Vagina (tissue), 2 donors: ENCODE measurements around the gene RAP1A. TPM values are rescaled to one million over a fixed set of nuclear protein-coding genes. Genes with fewer than 3 reads are reported as not detected.
A peak's percentile ranks its signal among the peaks of the same experiment; 100 is the strongest.

Source experiments
- DNase-seq, 2 donors: peaks; one replicate each; pipeline ENCODE4 v3.0.0-alpha.2; 2017; ENCODE audit errors: extremely low spot score in 2 of 2
- H3K27ac ChIP-seq: fragments of 200-600 bp; sonication (generic); one replicate; pipeline ENCODE4 v1.5.1; 2019
- H3K27me3 ChIP-seq: fragments of 200-600 bp; sonication (generic); one replicate; pipeline ENCODE4 v1.5.1; 2019
- H3K36me3 ChIP-seq, 2 donors: fragments of 200-600 bp; sonication (generic); one replicate each; pipeline ENCODE4 v1.5.1; 2017 to 2019
- H3K4me1 ChIP-seq: fragments of 200-600 bp; sonication (generic); one replicate; pipeline ENCODE4 v1.5.1; 2019
- H3K4me3 ChIP-seq, 2 donors: fragments of 200-600 bp; sonication (generic); 1 replicate in 1 of 2; 2 replicates in 1 of 2; pipeline ENCODE4 v1.5.1; 2016 to 2019
- H3K9me3 ChIP-seq: fragments of 200-600 bp; sonication (generic); one replicate; pipeline ENCODE4 v1.5.1; 2019
- CTCF ChIP-seq, 3 experiments: fragments of 450-650 bp in 2 of 3; fragments of 200-600 bp in 1 of 3; sonication (generic) in 1 of 3; IDR thresholded peaks; one replicate each; pipeline ENCODE4 v1.5.1; 2017 to 2019; ENCODE audit warnings: antibody characterized with exemption in 3 of 3, mild to moderate bottlenecking in 2 of 3, moderate library complexity in 2 of 3
- POLR2A ChIP-seq, 2 donors: fragments of 450-650 bp; IDR thresholded peaks; one replicate each; pipeline ENCODE4 v1.6.1; 2017; ENCODE audit warnings: antibody characterized with exemption in 2 of 2, mild to moderate bottlenecking in 2 of 2, moderate library complexity in 2 of 2
- POLR2AphosphoS5 ChIP-seq, 2 donors: sonication (generic); formaldehyde crosslinking; IDR thresholded peaks; one replicate each; pipeline ENCODE4 v1.9.0; 2017; ENCODE audit warnings: antibody characterized with exemption in 2 of 2, mild to moderate bottlenecking in 2 of 2, low read depth in 1 of 2; ENCODE audit not compliant: insufficient read depth in 1 of 2
- intact Hi-C: fragments of 100-400 bp; cut with DNase I; formaldehyde crosslinking; loops from one replicate; pipeline ENCODE4 v1.15.1; 2023
- total RNA-seq: library from RNA; depleted of rRNA; stranded (reverse); fragments of >200 nt; gene quantifications from one replicate; pipeline ENCODE4 v1.2.3, GENCODE V29; 2016

The RAP1A gene
- total RNA-seq, 1 donor from 2014 or later = 52.5 TPM

DNA sequence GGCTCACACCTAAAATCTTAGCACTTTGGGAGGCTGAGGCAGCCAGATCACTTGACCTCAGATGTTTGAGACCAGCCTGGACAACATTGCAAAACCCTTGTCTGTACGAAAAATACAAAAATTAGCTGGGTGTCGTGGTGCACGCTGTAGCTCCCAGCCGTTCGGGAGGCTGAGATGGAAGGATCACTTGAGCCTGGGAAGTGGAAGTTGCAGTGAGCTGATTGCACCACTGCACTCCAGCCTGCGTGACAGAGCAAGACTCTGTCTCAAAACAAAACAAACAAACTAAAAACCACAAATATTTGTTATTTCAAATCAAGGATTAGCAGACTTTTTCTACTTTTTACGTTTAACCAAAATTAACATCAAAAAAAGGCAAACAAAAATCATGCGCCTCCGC is 88.3 kb downstream of the RAP1A start:
- Histone ChIP-seq H3K9me3 (no peaks in the 10 kb centered on the region), H3K27ac (peak overlapping the region; percentile 11), H3K36me3 (peaks cover 0 to 51% of the 10 kb centered on the region in 2 donors), H3K4me3 (no peak overlapping the region), H3K27me3 (no peaks in the 10 kb centered on the region), H3K4me1 (peaks cover 19% of the 10 kb centered on the region)
- TF ChIP-seq CTCF (IDR thresholded peaks at IDR 0.05) (no peak), POLR2AphosphoS5 (IDR thresholded peaks at IDR 0.05; ENCODE audit: insufficient read depth in 1 of 2, low read depth in 1 of 2) (no peak), POLR2A (IDR thresholded peaks at IDR 0.05) (no peak)
- no peak for DNase-seq
- intact Hi-C loops = no loop called here

- DNase-seq = no peak
- H3K36me3 ChIP-seq = peaks cover 0 to 34% of the 10 kb centered on the region in 2 donors
- TF ChIP-seq POLR2A (IDR thresholded peaks at IDR 0.05) (no peak), POLR2AphosphoS5 (IDR thresholded peaks at IDR 0.05; ENCODE audit: insufficient read depth in 1 of 2, low read depth in 1 of 2) (no peak), CTCF (IDR thresholded peaks at IDR 0.05) (no peak)
- H3K4me3 ChIP-seq = no peak overlapping the region
- no peaks in the 10 kb centered on the region for H3K9me3 ChIP-seq
- no peaks in the 10 kb centered on the region for H3K27me3 ChIP-seq
- intact Hi-C loops = loop anchor here (10.0 kb wide), 1 partner anchor 55 kb away; no protein-coding TSS in a partner anchor
- no peak overlapping the region for H3K27ac ChIP-seq
- peaks cover 16% of the 10 kb centered on the region for H3K4me1 ChIP-seq
These were observed 90.4 kb downstream of the RAP1A start for GRCh38 chr1:111709986-111710385.

- intact Hi-C loops = loop anchor here (2.0 to 10.0 kb wide), 2 partner anchors 24 to 48 kb away; no protein-coding TSS in a partner anchor
- no peak for DNase-seq
- H3K9me3 ChIP-seq = no peaks in the 10 kb centered on the region
- H3K27ac ChIP-seq = no peak overlapping the region
- H3K4me3 ChIP-seq = no peak overlapping the region
- peaks cover 0 to 2% of the 10 kb centered on the region in 2 donors for H3K36me3 ChIP-seq
- TF ChIP-seq POLR2A (IDR thresholded peaks at IDR 0.05) = no peak
- TF ChIP-seq POLR2AphosphoS5 (IDR thresholded peaks at IDR 0.05; ENCODE audit: insufficient read depth in 1 of 2, low read depth in 1 of 2) = no peak
- no peak for TF ChIP-seq CTCF (IDR thresholded peaks at IDR 0.05)
- peaks cover 17% of the 10 kb centered on the region for H3K4me1 ChIP-seq
- no peaks in the 10 kb centered on the region for H3K27me3 ChIP-seq
These were observed 96.7 kb downstream of the RAP1A start for GRCh38 chr1:111716333-111716732.

- no peak for DNase-seq
These were observed 97.9 kb downstream of the RAP1A start for GRCh38 chr1:111717450-111717849.

More at GRCh38 chr1:111717450-111717849, 97.9 kb downstream of the RAP1A start:
- H3K4me1 ChIP-seq = peaks cover 28% of the 10 kb centered on the region
- H3K27me3 ChIP-seq = no peaks in the 10 kb centered on the region
- no peak overlapping the region for H3K4me3 ChIP-seq
- no peak overlapping the region for H3K27ac ChIP-seq
- H3K36me3 ChIP-seq = no peaks in the 10 kb centered on the region
- no peaks in the 10 kb centered on the region for H3K9me3 ChIP-seq
- intact Hi-C loops = loop anchor here (2.0 to 10.0 kb wide), 2 partner anchors 23 to 47 kb away; no protein-coding TSS in a partner anchor
- no peak for TF ChIP-seq CTCF (IDR thresholded peaks at IDR 0.05)
